K562 (cell line): ENCODE results near the gene TIPIN. TPM values are rescaled to one million over a fixed set of nuclear protein-coding genes. Genes with fewer than 3 reads are reported as not detected.
A peak's percentile ranks its signal among the peaks of the same experiment; 100 is the strongest.

ENCODE experiments used
- CREB3L1 ChIP-seq: fragments of 450-650 bp; IDR thresholded peaks from 2 replicates; pipeline ENCODE4 v1.6.1; 2014; ENCODE audit warnings: low read depth, mild to moderate bottlenecking, moderate library complexity, borderline replicate concordance
- ERF ChIP-seq: fragments of 450-650 bp; formaldehyde crosslinking; IDR thresholded peaks from 2 replicates; pipeline ENCODE4 v1.4.0; 2020; ENCODE audit warnings: mild to moderate bottlenecking, mixed read lengths
- ETV6 ChIP-seq, 3 experiments: fragments of 150-350 bp in 1 of 3; sonication (generic) in 1 of 3; formaldehyde crosslinking in 1 of 3; IDR thresholded peaks; 2 replicates each; pipeline versions ENCODE4 v1.6.1 to v1.8.0; 2014 to 2022; ENCODE audit warnings: borderline replicate concordance in 2 of 3, low read depth in 2 of 3, antibody characterized with exemption in 1 of 3, low read length in 1 of 3, mild to moderate bottlenecking in 1 of 3, missing genetic modification reagents in 1 of 3
- FOXJ2 ChIP-seq: fragments of 200-800 bp; sonication (Bioruptor generic); IDR thresholded peaks from 2 replicates; pipeline ENCODE4 v1.6.1; 2016; ENCODE audit warnings: missing genetic modification characterization, missing compliant biosample characterization
- HCFC1 ChIP-seq: IDR thresholded peaks from 2 replicates; pipeline ENCODE4 v1.6.1; 2012; ENCODE audit warnings: low read depth, low read length, improper control_type of control experiment
- KAT8 ChIP-seq: fragments of 450-650 bp; IDR thresholded peaks from 2 replicates; pipeline ENCODE4 v1.6.1; 2016; ENCODE audit warnings: low read depth, mild to moderate bottlenecking
- L3MBTL2 ChIP-seq: fragments of 450-650 bp; IDR thresholded peaks from 2 replicates; pipeline ENCODE4 v1.6.1; 2016; ENCODE audit warnings: mild to moderate bottlenecking, moderate library complexity
- MYNN ChIP-seq, 2 experiments: sonication (generic); formaldehyde crosslinking in 1 of 2; IDR thresholded peaks; 2 replicates each; pipeline versions ENCODE4 v1.5.0 to v1.6.1; 2016 to 2020; ENCODE audit warnings: antibody characterized with exemption in 1 of 2, missing genetic modification reagents in 1 of 2
- NCOA4 ChIP-seq: fragments of 450-650 bp; IDR thresholded peaks from 2 replicates; pipeline ENCODE4 v1.6.1; 2018; ENCODE audit warnings: mild to moderate bottlenecking; ENCODE audit not compliant: partially characterized antibody
- NCOR1 ChIP-seq: fragments of 450-650 bp; IDR thresholded peaks from 2 replicates; pipeline ENCODE4 v1.6.1; 2016; ENCODE audit warnings: mild to moderate bottlenecking, moderate library complexity
- NR2C1 ChIP-seq, 2 experiments: fragments of 450-650 bp; IDR thresholded peaks; 2 replicates each; pipeline ENCODE4 v1.6.1; 2017; ENCODE audit warnings: mild to moderate bottlenecking in 2 of 2, antibody characterized with exemption in 1 of 2, inconsistent platforms in 1 of 2, missing compliant biosample characterization in 1 of 2, missing genetic modification characterization in 1 of 2
- POLR3G ChIP-seq: IDR thresholded peaks from 2 replicates; pipeline ENCODE4 v1.6.1; 2011; ENCODE audit not compliant: insufficient read length, insufficient replicate concordance; ENCODE audit errors: extremely low read depth
- SRSF9 ChIP-seq: fragments of 200-400 bp; formaldehyde crosslinking; IDR thresholded peaks from 2 replicates; pipeline ENCODE4 v1.6.1; 2017; ENCODE audit warnings: low read depth, low read length, borderline replicate concordance
- TSC22D4 ChIP-seq: fragments of 450-650 bp; IDR thresholded peaks from 2 replicates; pipeline ENCODE4 v1.6.1; 2016; ENCODE audit warnings: missing genetic modification characterization, missing biosample characterization, control low read depth
- ZKSCAN3 ChIP-seq: fragments of 250-450 bp; sonication (Bioruptor Pico); IDR thresholded peaks from 2 replicates; pipeline ENCODE4 v1.4.0; 2020
- ZNF175 ChIP-seq: fragments of 200-800 bp; sonication (Bioruptor generic); IDR thresholded peaks from 2 replicates; pipeline ENCODE4 v1.6.1; 2016; ENCODE audit warnings: low read depth, mild to moderate bottlenecking, missing genetic modification characterization, missing compliant biosample characterization
- polyA plus RNA-seq, 8 experiments: library from polyadenylated mRNA; depleted of rRNA in 4 of 8; stranded (reverse) in 5 of 8; unstranded in 3 of 8; fragments of >200 nt; fragmentation: Nextera tagmentation in 2 of 8; fragmentation: Illumina TruSeq in 1 of 8; extraction: Ambion mirVana in 2 of 8; extraction: Trizol in 1 of 8; gene quantifications; 2 replicates each; pipeline versions ENCODE4 v1.2.1 to v1.2.3, GENCODE V29; 2011 to 2014; ENCODE audit warnings: inconsistent platforms in 1 of 8, missing spikeins in 1 of 8
- total RNA-seq, 7 experiments: library from RNA; depleted of rRNA in 6 of 7; stranded (reverse); fragments of >200 nt in 6 of 7; fragmentation: Illumina TruSeq in 2 of 7; extraction: Trizol in 2 of 7; gene quantifications; 2 replicates each; pipeline versions ENCODE4 v1.2.1 to v1.2.3, GENCODE V29; 2011 to 2021; ENCODE audit warnings: low replicate concordance in 1 of 7
- TF ChIP-seq, protein P1 (sequence below): sonication (generic); formaldehyde crosslinking; IDR thresholded peaks from 2 replicates; pipeline ENCODE4 v1.8.1; 2023; ENCODE audit warnings: mild to moderate bottlenecking, missing genetic modification reagents
- TF ChIP-seq, protein P2 (sequence below): sonication (generic); formaldehyde crosslinking; IDR thresholded peaks from 2 replicates; pipeline ENCODE4 v1.8.0; 2022; ENCODE audit warnings: missing genetic modification reagents, mild to moderate bottlenecking, borderline replicate concordance

Gene TIPIN
- total and polyA plus RNA-seq, 9 of the 15 experiments (the other 6 are each of a cell fraction or from before 2014, with no cell fraction given) = 22.9 to 61.4 (median 42.0) TPM

DNA sequence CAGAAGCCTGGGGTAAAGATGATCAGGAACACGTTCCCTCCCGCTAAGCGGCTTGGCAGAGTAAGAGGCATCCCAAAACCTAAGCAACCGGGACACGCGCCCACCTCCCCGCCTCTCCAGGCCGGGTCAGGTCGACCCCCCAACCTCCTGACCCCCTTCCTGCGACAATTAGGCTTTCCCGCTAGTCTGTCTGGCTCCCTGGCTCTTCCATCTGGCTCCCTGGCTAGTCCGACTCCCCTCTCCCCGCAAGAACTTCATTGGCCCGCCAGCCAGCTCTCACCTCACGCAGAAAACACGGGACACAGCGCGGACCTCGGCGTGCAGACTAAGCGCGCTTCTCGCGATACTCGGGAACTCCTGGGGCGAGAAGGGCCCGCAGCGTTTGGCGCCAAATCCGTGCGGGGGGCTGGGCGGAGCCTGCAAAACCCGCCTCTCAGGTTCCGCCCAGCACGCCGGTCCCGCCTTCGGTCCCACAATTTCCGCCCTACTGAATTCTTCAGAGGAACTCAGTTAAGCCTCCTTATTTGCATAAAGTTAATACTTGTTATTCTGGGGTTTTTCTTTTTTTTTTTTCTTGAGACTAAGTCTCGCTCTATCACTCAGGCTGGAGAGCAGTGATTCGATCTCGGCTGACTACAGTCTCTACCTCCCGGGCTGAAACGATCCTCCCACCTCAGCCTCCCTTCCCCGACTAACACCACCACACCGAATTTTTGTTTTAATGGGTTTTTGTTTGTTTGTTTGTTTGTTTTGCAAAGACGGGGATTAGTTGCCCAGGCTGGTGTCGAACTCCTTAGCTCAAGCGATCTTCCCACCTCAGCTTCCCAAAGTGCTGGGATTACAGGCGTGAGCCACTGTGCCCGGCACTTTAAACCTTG is at the start of gene TIPIN (continued):
- TF ChIP-seq, protein P1, sequence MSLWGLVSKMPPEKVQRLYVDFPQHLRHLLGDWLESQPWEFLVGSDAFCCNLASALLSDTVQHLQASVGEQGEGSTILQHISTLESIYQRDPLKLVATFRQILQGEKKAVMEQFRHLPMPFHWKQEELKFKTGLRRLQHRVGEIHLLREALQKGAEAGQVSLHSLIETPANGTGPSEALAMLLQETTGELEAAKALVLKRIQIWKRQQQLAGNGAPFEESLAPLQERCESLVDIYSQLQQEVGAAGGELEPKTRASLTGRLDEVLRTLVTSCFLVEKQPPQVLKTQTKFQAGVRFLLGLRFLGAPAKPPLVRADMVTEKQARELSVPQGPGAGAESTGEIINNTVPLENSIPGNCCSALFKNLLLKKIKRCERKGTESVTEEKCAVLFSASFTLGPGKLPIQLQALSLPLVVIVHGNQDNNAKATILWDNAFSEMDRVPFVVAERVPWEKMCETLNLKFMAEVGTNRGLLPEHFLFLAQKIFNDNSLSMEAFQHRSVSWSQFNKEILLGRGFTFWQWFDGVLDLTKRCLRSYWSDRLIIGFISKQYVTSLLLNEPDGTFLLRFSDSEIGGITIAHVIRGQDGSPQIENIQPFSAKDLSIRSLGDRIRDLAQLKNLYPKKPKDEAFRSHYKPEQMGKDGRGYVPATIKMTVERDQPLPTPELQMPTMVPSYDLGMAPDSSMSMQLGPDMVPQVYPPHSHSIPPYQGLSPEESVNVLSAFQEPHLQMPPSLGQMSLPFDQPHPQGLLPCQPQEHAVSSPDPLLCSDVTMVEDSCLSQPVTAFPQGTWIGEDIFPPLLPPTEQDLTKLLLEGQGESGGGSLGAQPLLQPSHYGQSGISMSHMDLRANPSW (CRISPR knock-in tag) = no peak
- TF ChIP-seq ZKSCAN3 (CRISPR knock-in tag) = no peak
- TF ChIP-seq HCFC1 = peak; percentile 52
- TF ChIP-seq KAT8 = no peak
- TF ChIP-seq ERF (CRISPR knock-in tag) = peak; percentile 75; the same call in 1 of the 2 replicates
- TF ChIP-seq NCOR1 = no peak
- TF ChIP-seq L3MBTL2 = peak; percentile 83
- TF ChIP-seq ZNF175 = no peak
- TF ChIP-seq NR2C1 (IDR thresholded peaks at IDR 0.05) = no peak
- no peak for TF ChIP-seq NR2C1 (tag; IDR thresholded peaks at IDR 0.05)
- TF ChIP-seq NCOA4 = no peak
- TF ChIP-seq POLR3G = no peak
- TF ChIP-seq MYNN (IDR thresholded peaks at IDR 0.05) = no peak
- no peak for TF ChIP-seq MYNN (CRISPR knock-in tag; IDR thresholded peaks at IDR 0.05)
- peak; percentile 97 for TF ChIP-seq CREB3L1
- TF ChIP-seq TSC22D4 (tag) = no peak
- no peak for TF ChIP-seq FOXJ2 (tag)
- TF ChIP-seq ETV6 (IDR thresholded peaks at IDR 0.05; ENCODE audit: borderline replicate concordance in 1 of 2, low read depth in 2 of 2, low read length in 1 of 2) = no peak
- TF ChIP-seq ETV6 (CRISPR knock-in tag; IDR thresholded peaks at IDR 0.05; ENCODE audit: borderline replicate concordance) = no peak
- no peak for TF ChIP-seq SRSF9
- TF ChIP-seq, protein P2, sequence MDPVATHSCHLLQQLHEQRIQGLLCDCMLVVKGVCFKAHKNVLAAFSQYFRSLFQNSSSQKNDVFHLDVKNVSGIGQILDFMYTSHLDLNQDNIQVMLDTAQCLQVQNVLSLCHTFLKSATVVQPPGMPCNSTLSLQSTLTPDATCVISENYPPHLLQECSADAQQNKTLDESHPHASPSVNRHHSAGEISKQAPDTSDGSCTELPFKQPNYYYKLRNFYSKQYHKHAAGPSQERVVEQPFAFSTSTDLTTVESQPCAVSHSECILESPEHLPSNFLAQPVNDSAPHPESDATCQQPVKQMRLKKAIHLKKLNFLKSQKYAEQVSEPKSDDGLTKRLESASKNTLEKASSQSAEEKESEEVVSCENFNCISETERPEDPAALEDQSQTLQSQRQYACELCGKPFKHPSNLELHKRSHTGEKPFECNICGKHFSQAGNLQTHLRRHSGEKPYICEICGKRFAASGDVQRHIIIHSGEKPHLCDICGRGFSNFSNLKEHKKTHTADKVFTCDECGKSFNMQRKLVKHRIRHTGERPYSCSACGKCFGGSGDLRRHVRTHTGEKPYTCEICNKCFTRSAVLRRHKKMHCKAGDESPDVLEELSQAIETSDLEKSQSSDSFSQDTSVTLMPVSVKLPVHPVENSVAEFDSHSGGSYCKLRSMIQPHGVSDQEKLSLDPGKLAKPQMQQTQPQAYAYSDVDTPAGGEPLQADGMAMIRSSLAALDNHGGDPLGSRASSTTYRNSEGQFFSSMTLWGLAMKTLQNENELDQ (CRISPR knock-in tag) = no peak
